ENCODE results near the gene RPP14.

RPP14 gene

GRCh38 chr3:58305882-58306711, at the start of gene RPP14, which contains the start of gene HTD2:
TSS of gene RPP14 (plus strand) at chr3:58306245. CDS start at chr3:58310330, 4,085 bp downstream.
TSS of gene HTD2 (plus strand) at chr3:58306520. CDS start at chr3:58317614, 11,094 bp downstream.
- Mint-ChIP-seq H3K9me3 (peaks cover 10% of the 10 kb centered on the region), H3K27ac (peak within 1 kb of the TSS; percentile 100), H3K36me3 (ENCODE audit: low read depth) (peaks cover 11% of the 10 kb centered on the region), H3K27me3 (ENCODE audit: low read depth, poor library complexity) (peaks cover 31% of the 10 kb centered on the region), H3K4me1 (peaks cover 27% of the 10 kb centered on the region), H3K4me3 (peak within 1 kb of the TSS; percentile 97)
- DNase-seq, result peak; percentile 97
- peak; percentile 95 for TF ChIP-seq CTCF (IDR thresholded peaks at IDR 0.05)

GRCh38 chr3:58256511-58256910, 49.5 kb upstream of the RPP14 start:
- Mint-ChIP-seq H3K27ac (no peak overlapping the region), H3K4me3 (no peak overlapping the region), H3K9me3 (no peaks in the 10 kb centered on the region), H3K36me3 (ENCODE audit: low read depth) (peaks cover 7% of the 10 kb centered on the region), H3K27me3 (ENCODE audit: low read depth, poor library complexity) (no peaks in the 10 kb centered on the region), H3K4me1 (peaks cover 35% of the 10 kb centered on the region)
- TF ChIP-seq CTCF (IDR thresholded peaks at IDR 0.05), result no peak
- no peak for DNase-seq

GRCh38 chr3:58258392-58259055, 47.5 kb upstream of the RPP14 start:
- TF ChIP-seq CTCF (IDR thresholded peaks at IDR 0.05), result no peak
- H3K4me1 Mint-ChIP-seq, result peaks cover 27% of the 10 kb centered on the region
- H3K27ac Mint-ChIP-seq, result peak overlapping the region; percentile 73
- H3K27me3 Mint-ChIP-seq (ENCODE audit: low read depth, poor library complexity), result peaks cover 3% of the 10 kb centered on the region
- DNase-seq, result no peak
- H3K36me3 Mint-ChIP-seq (ENCODE audit: low read depth), result peaks cover 9% of the 10 kb centered on the region
- no peak overlapping the region for H3K4me3 Mint-ChIP-seq
- H3K9me3 Mint-ChIP-seq, result no peaks in the 10 kb centered on the region

- peaks cover 4% of the 10 kb centered on the region for H3K27me3 Mint-ChIP-seq (ENCODE audit: low read depth, poor library complexity)
- TF ChIP-seq CTCF (IDR thresholded peaks at IDR 0.05), result no peak
- no peak for DNase-seq
- peaks cover 11% of the 10 kb centered on the region for H3K36me3 Mint-ChIP-seq (ENCODE audit: low read depth)
- no peak overlapping the region for H3K4me3 Mint-ChIP-seq
- H3K9me3 Mint-ChIP-seq, result no peaks in the 10 kb centered on the region
- peaks cover 23% of the 10 kb centered on the region for H3K4me1 Mint-ChIP-seq
- H3K27ac Mint-ChIP-seq, result peak overlapping the region; percentile 58
These were observed 45.7 kb upstream of the RPP14 start for GRCh38 chr3:58260261-58260731.

- peaks cover 11% of the 10 kb centered on the region for H3K36me3 Mint-ChIP-seq (ENCODE audit: low read depth)
- no peak for TF ChIP-seq CTCF (IDR thresholded peaks at IDR 0.05)
- peaks cover 23% of the 10 kb centered on the region for H3K4me1 Mint-ChIP-seq
- no peak overlapping the region for H3K4me3 Mint-ChIP-seq
- peaks cover 4% of the 10 kb centered on the region for H3K27me3 Mint-ChIP-seq (ENCODE audit: low read depth, poor library complexity)
- H3K9me3 Mint-ChIP-seq, result no peaks in the 10 kb centered on the region
- DNase-seq, result no peak
- H3K27ac Mint-ChIP-seq, result no peak overlapping the region
These were observed 45.3 kb upstream of the RPP14 start for GRCh38 chr3:58260733-58261132.
